ENCODE measurements around the gene EPHA8. TPM values are rescaled to one million over a fixed set of nuclear protein-coding genes. Genes with fewer than 3 reads are reported as not detected.

EPHA8 gene
- polyA plus RNA-seq, 1 experiment, result not detected

- Histone ChIP-seq H3K27me3 (ENCODE audit: control insufficient read depth, insufficient read depth, low read length) (no peaks in the 10 kb centered on the region; the same call in 1 of the 2 replicates), H3K36me3 (ENCODE audit: control insufficient read depth, insufficient read depth, low read length) (no peaks in the 10 kb centered on the region), H3K4me3 (ENCODE audit: low read depth, low read length) (no peak overlapping the region)
- DNase-seq (ENCODE audit: low read depth), result no peak
- CTCF ChIA-PET, result interaction anchor here (1.3 kb wide), 1 partner anchor 63 kb away, joined by 3 read pairs; no protein-coding TSS in a partner anchor
- POLR2A ChIA-PET, result no interaction called here
- TF ChIP-seq CTCF (IDR thresholded peaks at IDR 0.05; ENCODE audit: insufficient read depth, low read depth, low read length), result no peak
Measured at GRCh38 chr1:22578732-22579361, 15.6 kb downstream of the EPHA8 start.

GRCh38 chr1:22579541-22580155 is 16.4 kb downstream of the EPHA8 start:
- CTCF ChIA-PET, result interaction anchor here (1.3 kb wide), 1 partner anchor 62 kb away, joined by 3 read pairs; no protein-coding TSS in a partner anchor
- no peaks in the 10 kb centered on the region for H3K36me3 ChIP-seq (ENCODE audit: control insufficient read depth, insufficient read depth, low read length)

GRCh38 chr1:22582661-22583635 is 19.7 kb downstream of the EPHA8 start:
- peaks cover 3% of the 10 kb centered on the region; the same call in 1 of the 2 replicates for H3K27me3 ChIP-seq (ENCODE audit: control insufficient read depth, insufficient read depth, low read length)
- no peak overlapping the region for H3K4me3 ChIP-seq (ENCODE audit: low read depth, low read length)
- H3K36me3 ChIP-seq (ENCODE audit: control insufficient read depth, insufficient read depth, low read length), result no peaks in the 10 kb centered on the region
- ChIA-PET POLR2A (no interaction called here), CTCF (no interaction called here)
- no peak for DNase-seq (ENCODE audit: low read depth)
- no peak for TF ChIP-seq CTCF (IDR thresholded peaks at IDR 0.05; ENCODE audit: insufficient read depth, low read depth, low read length)

More at GRCh38 chr1:22579541-22580155, 16.4 kb downstream of the EPHA8 start:
- POLR2A ChIA-PET, result no interaction called here
- H3K27me3 ChIP-seq (ENCODE audit: control insufficient read depth, insufficient read depth, low read length), result no peaks in the 10 kb centered on the region; the same call in 1 of the 2 replicates
- no peak for DNase-seq (ENCODE audit: low read depth)
- no peak for TF ChIP-seq CTCF (IDR thresholded peaks at IDR 0.05; ENCODE audit: insufficient read depth, low read depth, low read length)
- no peak overlapping the region for H3K4me3 ChIP-seq (ENCODE audit: low read depth, low read length)

- Histone ChIP-seq H3K36me3 (ENCODE audit: control insufficient read depth, insufficient read depth, low read length) (no peaks in the 10 kb centered on the region), H3K4me3 (ENCODE audit: low read depth, low read length) (no peak overlapping the region), H3K27me3 (ENCODE audit: control insufficient read depth, insufficient read depth, low read length) (peaks cover 3% of the 10 kb centered on the region; the same call in 1 of the 2 replicates)
- no peak for DNase-seq (ENCODE audit: low read depth)
- POLR2A ChIA-PET, result no interaction called here
- CTCF ChIA-PET, result no interaction called here
- TF ChIP-seq CTCF (IDR thresholded peaks at IDR 0.05; ENCODE audit: insufficient read depth, low read depth, low read length), result no peak
Measured at GRCh38 chr1:22584001-22584562, 20.8 kb downstream of the EPHA8 start.
